T1000 (cell line): ENCODE data around the gene TMEM204.

ENCODE experiments used
- DNase-seq: peaks from one replicate; lab custom pipeline; 2025; ENCODE audit warnings: mixed read lengths; lab: John Stamatoyannopoulos, UW

TMEM204 gene

DNA sequence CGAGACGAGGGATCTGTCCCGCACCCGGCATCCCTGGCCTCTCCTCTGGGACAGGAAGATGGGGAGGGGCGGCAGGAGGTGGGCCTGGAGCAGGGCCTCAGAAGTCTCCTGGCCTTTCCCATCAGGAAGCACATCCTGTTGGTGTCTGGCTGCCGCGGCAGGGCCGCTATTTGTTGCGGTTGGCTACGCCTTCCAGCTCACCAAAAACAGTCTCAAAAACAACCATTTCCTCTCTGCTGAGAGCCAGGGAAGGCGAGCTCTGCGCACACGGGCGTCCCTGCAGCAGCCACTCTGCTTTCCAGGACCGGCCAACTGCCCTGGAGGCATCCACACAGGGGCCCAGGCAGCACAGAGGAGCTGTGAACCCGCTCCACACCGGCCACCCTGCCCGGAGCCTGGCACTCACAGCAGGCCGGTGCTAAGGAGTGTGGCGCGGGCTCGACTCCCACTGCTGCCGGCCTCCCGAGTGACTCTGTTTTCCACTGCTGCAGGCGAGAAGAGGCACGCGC is at the start of gene TMEM204:
TSS of gene TMEM204 (plus strand) at position 224 of the 509 bp plus-strand sequence. CDS start 610 bp downstream, outside the sequence.
- DNase-seq = no peak

DNA sequence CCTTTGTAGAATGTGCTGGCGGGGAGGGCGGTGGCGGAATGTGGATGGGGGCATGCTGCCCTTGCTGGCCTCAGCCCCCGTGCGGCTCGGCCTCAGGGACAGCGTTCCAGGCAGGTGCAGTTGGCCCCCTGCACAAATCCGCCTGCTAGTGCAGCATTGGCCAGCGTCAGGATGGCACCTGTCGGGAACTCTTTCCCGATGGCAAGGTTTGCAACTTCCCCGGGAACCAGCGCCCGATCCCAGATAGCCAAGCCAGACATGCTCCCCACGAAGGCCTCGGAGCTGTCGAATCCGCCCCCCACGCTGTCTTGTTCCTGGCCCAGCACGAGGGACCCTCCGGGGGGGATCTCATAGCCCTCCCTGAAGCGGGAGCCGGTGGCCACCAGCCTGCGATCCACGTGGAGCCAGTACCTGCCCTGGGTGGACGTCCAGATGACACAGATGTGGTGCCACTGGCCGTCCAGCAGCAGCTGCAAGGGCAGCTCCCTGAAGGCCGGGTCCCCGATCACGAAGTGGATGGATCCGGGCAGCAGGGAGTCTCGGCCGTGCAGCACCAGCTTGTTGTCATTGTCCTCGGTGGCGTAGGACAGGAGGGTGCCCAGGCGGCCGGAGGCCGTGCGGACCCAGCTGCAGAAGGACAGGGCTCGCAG is 47.5 kb upstream of the TMEM204 start:
- DNase-seq = no peak

DNA sequence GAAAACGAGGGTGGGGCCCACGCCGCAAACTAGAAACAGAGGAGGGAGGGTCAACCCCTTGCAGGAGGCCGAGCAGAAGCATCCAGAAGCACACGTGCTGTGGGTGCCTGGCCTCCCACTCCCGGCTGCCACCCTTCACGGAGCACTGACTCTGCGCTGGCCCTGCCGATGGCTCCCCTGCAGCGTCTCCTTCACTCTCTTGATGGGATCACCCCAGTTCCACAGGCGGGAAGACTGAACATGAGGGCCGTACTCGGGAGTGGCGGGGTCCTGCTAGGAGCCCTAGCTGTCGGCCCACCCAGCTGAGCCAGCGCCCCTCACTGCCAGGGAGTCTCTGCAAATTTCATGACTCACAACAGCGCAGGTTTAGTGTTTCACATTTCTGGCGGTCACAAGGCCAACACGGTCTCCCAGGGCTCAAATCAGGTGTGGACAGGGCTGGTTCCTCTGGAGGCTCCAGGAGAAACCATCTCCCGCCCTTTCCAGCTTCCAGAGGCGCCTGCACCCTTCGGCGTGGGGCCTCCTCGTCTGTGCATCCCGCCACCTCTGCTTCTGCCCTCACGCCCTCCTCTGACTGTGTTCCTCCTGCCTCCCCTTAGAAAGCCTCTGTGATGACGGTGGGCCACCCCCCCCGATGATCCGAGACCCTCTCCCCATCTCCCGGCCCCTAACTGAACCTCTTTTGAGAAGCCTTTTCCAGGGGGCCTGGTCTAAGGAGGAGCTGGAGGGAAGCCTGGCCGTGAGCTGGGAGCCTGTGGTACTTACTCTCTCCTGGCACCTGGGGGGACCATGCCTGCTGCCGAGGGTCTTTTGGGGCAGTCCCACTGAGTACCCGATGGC is 46.7 kb upstream of the TMEM204 start:
- no peak for DNase-seq

- no peak for DNase-seq
These were observed 45.9 kb upstream of the TMEM204 start for GRCh38 chr16:1487395-1488053.

- no peak for DNase-seq
These were observed 45.3 kb upstream of the TMEM204 start for GRCh38 chr16:1488054-1488601.

- no peak for DNase-seq
These were observed 44.8 kb upstream of the TMEM204 start, which contains the start of gene PTX4 for GRCh38 chr16:1488619-1489018. Gene PTX4 (minus strand): TSS chr16:1488944. CDS start chr16:1488909, 35 bp downstream.

DNA sequence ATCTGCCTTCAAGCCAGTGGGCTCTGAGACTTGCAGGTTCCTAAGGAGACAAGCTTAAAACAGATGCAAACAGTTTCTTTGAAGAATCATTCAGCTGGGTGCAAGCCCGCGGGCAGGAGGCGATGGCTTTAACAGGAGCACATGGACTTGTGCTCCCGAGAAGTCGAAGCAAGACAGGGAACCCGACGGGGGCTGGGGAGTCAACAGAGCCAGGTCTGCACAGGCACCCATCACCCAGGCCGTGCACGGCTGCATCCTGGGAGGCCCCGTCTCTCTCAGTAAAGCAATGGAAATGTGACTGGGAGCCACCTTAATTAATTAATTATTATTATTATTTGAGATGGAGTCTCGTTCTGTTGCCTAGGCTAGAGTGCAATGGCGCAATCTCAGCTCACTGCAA is 44.4 kb upstream of the TMEM204 start:
- DNase-seq = no peak

DNA sequence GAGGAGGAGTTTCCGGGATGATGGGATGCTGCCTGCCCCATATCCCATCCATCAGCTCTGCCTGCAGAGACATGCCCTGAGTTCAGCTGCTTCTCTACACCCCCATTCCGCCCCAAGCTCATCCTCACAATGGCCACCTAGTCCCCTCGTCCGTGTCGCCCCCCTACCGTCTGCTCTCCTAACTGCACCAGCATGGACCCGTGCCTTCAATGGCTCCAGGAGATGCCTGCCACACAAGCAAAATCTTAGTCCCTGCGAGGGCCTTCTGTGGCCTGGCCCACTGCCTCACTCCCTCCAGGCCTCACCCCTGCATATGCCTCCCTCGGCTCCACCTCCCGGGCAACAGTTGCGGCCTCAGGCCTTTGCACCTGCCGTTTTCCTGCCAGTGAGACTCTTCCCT is 42.1 kb upstream of the TMEM204 start:
- DNase-seq = no peak

DNA sequence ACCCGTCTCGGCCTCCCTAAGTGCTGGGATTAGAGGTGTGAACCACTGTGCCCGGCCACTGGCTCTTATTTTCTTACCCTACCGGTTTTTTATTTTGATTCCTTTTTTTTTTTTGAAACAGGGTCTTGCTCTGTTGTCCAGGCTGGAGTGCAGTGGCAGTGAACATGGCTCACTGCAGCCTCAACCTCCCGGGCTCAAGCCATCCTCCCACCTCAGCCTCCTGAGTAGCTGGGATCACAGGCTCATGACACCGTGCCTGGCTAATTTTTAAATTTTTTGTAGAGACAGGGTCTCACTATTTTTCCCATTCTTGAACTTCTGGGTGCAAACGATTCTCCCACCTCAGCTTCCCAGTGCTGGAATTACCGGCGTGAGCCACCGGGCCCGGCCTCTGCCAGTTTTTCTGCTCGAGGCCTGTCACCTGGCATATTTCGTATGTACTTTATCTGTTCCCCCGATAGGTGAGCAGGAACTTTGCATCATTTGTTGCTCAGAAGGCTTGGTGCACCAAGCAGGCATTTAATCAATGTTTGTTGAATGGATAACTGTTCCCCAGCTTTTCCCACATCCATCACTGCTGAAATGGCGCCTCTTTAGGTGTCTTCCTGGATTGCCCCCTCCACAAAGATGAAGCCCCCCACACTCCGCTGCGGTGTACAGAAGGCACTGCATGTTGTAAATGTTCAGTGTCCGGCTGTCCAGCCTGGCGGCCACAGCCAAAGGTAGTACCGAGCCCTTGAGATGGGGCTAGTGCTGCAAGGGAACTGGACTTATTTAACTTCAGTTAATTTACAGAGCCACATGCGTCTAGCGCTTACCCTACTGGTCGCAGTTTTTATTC is 41.2 kb upstream of the TMEM204 start:
- DNase-seq = no peak

- DNase-seq = peak; percentile 71
These were observed 40.3 kb upstream of the TMEM204 start, which contains the start of gene TELO2 for GRCh38 chr16:1492923-1493745. Gene TELO2 (plus strand): TSS chr16:1493360. CDS start chr16:1494282, 922 bp downstream.

DNA sequence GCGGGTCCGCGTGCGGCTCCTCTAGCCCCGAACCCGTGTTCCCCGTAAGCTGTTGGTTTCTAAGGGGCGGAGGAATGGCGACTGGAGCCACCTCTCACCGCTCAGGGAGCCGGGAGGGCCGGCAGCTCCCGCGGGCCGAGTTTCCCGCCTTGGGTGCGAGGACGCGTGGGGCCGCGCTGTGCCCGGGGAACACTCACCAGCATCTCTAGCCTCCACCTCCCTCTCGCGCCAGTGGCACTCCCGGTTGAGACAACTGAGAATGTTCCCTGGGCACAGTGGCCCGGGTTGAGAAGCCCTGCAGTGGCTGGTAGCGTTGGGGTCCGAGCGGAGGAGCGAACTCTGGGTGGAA is 39.7 kb upstream of the TMEM204 start:
- no peak for DNase-seq

DNA sequence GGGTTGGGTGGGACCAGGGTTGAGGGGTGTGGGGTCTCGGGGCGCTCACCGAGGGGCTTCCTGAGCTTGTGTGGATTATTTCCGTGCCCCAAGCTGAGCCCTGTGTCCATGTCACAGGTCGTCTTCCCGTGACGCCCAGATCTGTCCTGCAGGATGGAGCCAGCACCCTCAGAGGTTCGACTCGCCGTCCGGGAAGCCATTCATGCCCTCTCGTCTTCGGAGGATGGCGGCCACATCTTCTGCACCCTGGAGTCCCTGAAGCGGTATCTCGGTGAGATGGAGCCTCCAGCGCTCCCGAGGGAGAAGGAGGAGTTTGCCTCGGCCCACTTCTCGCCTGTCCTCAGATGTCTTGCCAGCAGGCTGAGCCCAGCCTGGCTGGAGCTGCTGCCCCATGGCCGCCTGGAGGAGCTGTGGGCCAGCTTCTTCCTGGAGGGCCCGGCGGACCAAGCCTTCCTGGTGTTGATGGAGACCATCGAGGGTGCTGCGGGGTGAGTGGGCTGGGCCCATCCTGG is 39.3 kb upstream of the TMEM204 start:
- DNase-seq = peak; percentile 61

DNA sequence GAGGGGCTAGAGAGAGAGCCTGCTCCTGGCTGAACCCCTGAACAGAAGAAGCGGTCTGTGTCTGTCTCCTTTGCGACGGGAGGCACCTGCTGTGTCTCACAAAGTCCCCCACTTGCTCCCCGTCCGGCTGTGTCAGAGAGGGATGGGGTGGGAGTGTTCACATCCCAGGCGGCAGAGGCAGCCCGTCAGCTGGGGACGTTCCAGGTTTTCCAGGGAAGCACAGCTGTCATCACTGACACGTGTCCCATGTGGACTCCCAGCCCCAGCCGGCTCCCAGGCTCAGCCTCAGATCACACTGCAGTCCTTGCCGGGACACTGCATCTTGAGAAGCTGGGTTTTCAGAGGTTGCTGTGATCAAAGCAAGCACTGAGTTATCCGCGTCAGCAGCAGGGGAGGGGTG is 38.8 kb upstream of the TMEM204 start:
- DNase-seq = no peak

GRCh38 chr16:1495211-1495888 is 38.1 kb upstream of the TMEM204 start:
- DNase-seq = no peak

GRCh38 chr16:1495889-1496262 is 37.6 kb upstream of the TMEM204 start:
- DNase-seq = no peak

GRCh38 chr16:1496464-1496863 is 37.0 kb upstream of the TMEM204 start:
- DNase-seq = no peak

DNA sequence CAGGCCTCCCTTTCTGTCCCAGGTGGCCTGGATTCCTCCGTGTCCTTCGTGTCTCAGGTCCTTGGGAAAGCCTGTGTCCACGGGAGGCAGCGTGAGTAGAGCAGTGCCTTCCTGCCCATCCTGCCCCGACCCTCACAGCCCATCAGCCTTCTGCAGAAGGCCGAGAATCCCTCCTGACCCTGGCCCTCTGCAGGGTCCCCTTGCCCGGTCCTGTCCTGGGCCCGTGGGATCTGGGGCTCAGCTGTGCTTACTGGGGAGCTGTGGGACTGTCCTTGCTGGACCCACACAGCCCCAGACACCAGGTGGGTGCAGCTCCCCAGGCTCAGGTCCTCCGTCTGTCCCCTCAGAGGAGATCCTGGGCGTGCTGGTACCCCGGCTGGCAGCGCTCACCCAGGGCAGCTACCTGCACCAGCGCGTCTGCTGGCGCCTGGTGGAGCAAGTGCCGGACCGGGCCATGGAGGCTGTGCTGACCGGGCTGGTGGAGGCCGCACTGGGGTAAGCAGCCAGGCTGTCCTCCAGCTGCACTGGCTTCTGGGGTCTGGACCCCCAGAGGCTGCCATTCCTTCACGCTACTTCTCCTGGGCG is 36.4 kb upstream of the TMEM204 start:
- DNase-seq = no peak

DNA sequence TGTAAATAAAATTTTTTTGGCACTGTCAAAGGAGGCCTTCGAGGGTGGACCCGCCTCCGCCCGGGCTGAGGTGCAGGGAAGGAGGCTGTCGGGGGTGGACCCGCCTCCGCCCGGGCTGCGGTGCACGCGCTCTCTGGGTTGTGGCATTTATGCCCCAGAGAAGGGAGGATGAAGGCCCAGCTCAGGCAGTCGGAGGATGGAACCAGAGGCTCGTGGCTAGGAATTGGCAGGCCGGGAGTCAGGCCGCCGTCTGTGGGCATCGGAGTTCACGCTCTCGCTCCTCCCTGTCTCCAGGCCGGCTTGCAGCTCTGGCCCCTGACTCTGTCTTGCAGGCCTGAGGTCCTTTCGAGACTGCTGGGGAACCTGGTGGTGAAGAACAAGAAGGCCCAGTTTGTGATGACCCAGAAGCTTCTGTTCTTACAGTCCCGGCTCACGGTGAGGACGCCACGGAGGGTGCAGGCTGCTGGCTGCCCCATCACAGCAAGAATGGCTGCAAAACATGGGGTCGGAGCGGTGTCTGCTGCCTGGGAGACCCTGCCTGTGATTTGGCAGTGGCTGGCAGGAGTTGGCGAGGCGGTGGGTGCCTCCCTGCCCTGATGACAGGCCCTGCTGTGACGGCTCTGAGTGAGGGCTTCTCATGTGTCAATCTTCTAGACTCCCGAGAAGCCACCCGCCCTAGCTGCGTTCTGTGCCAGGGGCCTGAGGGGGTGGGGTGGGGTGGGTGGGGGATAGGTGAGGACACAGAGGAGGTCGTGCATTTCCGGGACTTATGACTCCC is 34.4 kb upstream of the TMEM204 start:
- no peak for DNase-seq
